Measurements from ENCODE around the gene PPP1R9B. TPM values are rescaled to one million over a fixed set of nuclear protein-coding genes. Genes with fewer than 3 reads are reported as not detected.
A peak's percentile ranks its signal among the peaks of the same experiment; 100 is the strongest.

The PPP1R9B gene
- total RNA-seq, 1 experiment from 2014 or later = 21.7 TPM

GRCh38 chr17:50112694-50113093 is 37.8 kb downstream of the PPP1R9B start (continued):
- TF ChIP-seq NFATC4 (CRISPR knock-in tag; IDR thresholded peaks at IDR 0.05) (no peak), ESRRA (CRISPR knock-in tag; IDR thresholded peaks at IDR 0.05; ENCODE audit: borderline replicate concordance) (no peak), ZNF317 (CRISPR knock-in tag; IDR thresholded peaks at IDR 0.05; ENCODE audit: borderline replicate concordance, low read depth) (no peak), MXD4 (CRISPR knock-in tag; IDR thresholded peaks at IDR 0.05; ENCODE audit: borderline replicate concordance) (no peak)

DNA sequence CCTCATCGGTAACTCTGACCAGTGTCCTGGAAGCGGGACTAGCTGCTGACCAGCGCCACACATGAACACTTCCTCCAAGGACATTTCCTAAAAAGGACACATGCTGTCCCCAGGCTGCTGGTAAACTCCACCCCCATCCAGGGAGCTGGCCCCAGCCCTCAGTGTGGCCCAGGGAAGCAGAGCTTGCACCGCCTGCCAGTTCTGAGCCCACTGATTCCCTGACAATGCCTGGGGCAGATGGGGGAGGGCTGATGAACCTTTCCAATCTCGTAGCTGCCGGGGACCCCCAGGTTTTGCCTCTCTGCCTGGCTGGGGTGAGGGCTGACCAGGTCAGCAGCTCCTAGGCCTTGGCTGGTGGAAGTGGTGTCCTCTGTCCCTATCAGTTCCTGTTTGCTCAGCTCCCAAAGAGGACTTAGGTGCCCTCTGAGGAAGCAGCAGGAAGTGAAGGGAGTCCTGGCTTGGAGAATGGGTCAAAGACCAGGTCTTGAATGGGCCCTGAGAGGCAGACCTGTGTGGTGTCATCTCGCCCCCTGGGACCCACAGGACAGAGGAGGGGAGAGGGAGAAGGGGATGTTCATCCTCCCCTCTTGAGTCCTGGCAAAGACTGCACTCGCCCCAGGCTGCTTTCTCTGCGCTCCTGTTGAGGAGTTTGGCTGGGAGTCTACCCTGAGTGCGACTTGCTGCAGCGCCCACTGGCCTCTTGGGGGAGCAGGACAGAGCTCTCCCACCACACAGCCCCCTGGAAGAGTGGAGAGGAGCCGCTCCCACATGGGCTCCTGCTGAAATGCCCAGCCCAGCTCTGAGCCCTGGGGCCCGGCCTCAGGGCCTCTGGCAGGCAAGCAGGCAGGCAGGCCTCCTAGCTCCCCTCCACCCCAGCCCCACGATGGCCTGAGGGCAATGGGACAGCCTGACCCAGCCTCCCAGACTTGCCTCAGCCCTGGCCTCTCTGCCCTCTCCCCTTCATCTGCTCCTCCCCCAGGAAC is 38.5 kb downstream of the PPP1R9B start:
- ChIA-PET POLR2A (interaction anchor here (0.6 to 1.1 kb wide), 2 partner anchors 18 to 88 kb away, joined by 3 to 5 read pairs; partner anchors contain the start of gene PDK2), CTCF (interaction anchor here (0.6 to 8.4 kb wide), 20 partner anchors 9 to 285 kb away, joined by 3 to 118 read pairs (median 4); partner anchors contain the start of genes LRRC59 and PDK2)
- H3K4me3 Mint-ChIP-seq = no peak overlapping the region
- no peaks in the 10 kb centered on the region for H3K9me3 Mint-ChIP-seq
- H3K27me3 Mint-ChIP-seq (ENCODE audit: low read depth) = peaks cover 16% of the 10 kb centered on the region
- TF ChIP-seq ESRRA (CRISPR knock-in tag; IDR thresholded peaks at IDR 0.05; ENCODE audit: borderline replicate concordance) = no peak
- TF ChIP-seq NFYB (CRISPR knock-in tag; conservative IDR thresholded peaks at IDR 0.05; ENCODE audit: low read depth) = no peak
- TF ChIP-seq ATF1 (CRISPR knock-in tag; IDR thresholded peaks at IDR 0.05) = no peak
- TF ChIP-seq ZNF416 (CRISPR knock-in tag; IDR thresholded peaks at IDR 0.05) = no peak
- no peak for TF ChIP-seq ZNF671 (CRISPR knock-in tag; IDR thresholded peaks at IDR 0.05)
- 0 out of 2 replicates have a peak, but pooled peaks have one; percentile 19 for TF ChIP-seq FOXP1 (CRISPR knock-in tag; IDR thresholded peaks at IDR 0.05; ENCODE audit: borderline replicate concordance)
- no peak for TF ChIP-seq FOXK1 (CRISPR knock-in tag; IDR thresholded peaks at IDR 0.05)
- TF ChIP-seq, protein P1, sequence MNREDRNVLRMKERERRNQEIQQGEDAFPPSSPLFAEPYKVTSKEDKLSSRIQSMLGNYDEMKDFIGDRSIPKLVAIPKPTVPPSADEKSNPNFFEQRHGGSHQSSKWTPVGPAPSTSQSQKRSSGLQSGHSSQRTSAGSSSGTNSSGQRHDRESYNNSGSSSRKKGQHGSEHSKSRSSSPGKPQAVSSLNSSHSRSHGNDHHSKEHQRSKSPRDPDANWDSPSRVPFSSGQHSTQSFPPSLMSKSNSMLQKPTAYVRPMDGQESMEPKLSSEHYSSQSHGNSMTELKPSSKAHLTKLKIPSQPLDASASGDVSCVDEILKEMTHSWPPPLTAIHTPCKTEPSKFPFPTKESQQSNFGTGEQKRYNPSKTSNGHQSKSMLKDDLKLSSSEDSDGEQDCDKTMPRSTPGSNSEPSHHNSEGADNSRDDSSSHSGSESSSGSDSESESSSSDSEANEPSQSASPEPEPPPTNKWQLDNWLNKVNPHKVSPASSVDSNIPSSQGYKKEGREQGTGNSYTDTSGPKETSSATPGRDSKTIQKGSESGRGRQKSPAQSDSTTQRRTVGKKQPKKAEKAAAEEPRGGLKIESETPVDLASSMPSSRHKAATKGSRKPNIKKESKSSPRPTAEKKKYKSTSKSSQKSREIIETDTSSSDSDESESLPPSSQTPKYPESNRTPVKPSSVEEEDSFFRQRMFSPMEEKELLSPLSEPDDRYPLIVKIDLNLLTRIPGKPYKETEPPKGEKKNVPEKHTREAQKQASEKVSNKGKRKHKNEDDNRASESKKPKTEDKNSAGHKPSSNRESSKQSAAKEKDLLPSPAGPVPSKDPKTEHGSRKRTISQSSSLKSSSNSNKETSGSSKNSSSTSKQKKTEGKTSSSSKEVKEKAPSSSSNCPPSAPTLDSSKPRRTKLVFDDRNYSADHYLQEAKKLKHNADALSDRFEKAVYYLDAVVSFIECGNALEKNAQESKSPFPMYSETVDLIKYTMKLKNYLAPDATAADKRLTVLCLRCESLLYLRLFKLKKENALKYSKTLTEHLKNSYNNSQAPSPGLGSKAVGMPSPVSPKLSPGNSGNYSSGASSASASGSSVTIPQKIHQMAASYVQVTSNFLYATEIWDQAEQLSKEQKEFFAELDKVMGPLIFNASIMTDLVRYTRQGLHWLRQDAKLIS (CRISPR knock-in tag; IDR thresholded peaks at IDR 0.05; ENCODE audit: borderline replicate concordance) = no peak
- no peak for TF ChIP-seq ZNF317 (CRISPR knock-in tag; IDR thresholded peaks at IDR 0.05; ENCODE audit: borderline replicate concordance, low read depth)
- TF ChIP-seq ZBTB21 (CRISPR knock-in tag; IDR thresholded peaks at IDR 0.05; ENCODE audit: borderline replicate concordance) = no peak
- TF ChIP-seq CREB1 (CRISPR knock-in tag; IDR thresholded peaks at IDR 0.05) = no peak
- no peak for TF ChIP-seq GRHL2 (CRISPR knock-in tag; IDR thresholded peaks at IDR 0.05; ENCODE audit: insufficient replicate concordance, severe bottlenecking)
- no peak for TF ChIP-seq IRF2 (CRISPR knock-in tag; IDR thresholded peaks at IDR 0.05; ENCODE audit: borderline replicate concordance, low read depth)
- peak; percentile 28; the same call in 1 of the 2 replicates for TF ChIP-seq MYBL2 (CRISPR knock-in tag; IDR thresholded peaks at IDR 0.05)
- TF ChIP-seq HMGA2 (CRISPR knock-in tag; IDR thresholded peaks at IDR 0.05) = no peak
- TF ChIP-seq, protein P2, sequence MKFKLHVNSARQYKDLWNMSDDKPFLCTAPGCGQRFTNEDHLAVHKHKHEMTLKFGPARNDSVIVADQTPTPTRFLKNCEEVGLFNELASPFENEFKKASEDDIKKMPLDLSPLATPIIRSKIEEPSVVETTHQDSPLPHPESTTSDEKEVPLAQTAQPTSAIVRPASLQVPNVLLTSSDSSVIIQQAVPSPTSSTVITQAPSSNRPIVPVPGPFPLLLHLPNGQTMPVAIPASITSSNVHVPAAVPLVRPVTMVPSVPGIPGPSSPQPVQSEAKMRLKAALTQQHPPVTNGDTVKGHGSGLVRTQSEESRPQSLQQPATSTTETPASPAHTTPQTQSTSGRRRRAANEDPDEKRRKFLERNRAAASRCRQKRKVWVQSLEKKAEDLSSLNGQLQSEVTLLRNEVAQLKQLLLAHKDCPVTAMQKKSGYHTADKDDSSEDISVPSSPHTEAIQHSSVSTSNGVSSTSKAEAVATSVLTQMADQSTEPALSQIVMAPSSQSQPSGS (CRISPR knock-in tag; IDR thresholded peaks at IDR 0.05; ENCODE audit: borderline replicate concordance, low read depth) = no peak
- no peak for TF ChIP-seq NR2C2 (CRISPR knock-in tag; IDR thresholded peaks at IDR 0.05)
- TF ChIP-seq GABPB1 (CRISPR knock-in tag; IDR thresholded peaks at IDR 0.05) = peak; percentile 21; the same call in 1 of the 2 replicates
- TF ChIP-seq SMAD3 (CRISPR knock-in tag; IDR thresholded peaks at IDR 0.05; ENCODE audit: borderline replicate concordance) = no peak
- TF ChIP-seq, protein P3, sequence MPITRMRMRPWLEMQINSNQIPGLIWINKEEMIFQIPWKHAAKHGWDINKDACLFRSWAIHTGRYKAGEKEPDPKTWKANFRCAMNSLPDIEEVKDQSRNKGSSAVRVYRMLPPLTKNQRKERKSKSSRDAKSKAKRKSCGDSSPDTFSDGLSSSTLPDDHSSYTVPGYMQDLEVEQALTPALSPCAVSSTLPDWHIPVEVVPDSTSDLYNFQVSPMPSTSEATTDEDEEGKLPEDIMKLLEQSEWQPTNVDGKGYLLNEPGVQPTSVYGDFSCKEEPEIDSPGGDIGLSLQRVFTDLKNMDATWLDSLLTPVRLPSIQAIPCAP (CRISPR knock-in tag; IDR thresholded peaks at IDR 0.05) = no peak
- no peak for TF ChIP-seq ARID4B (CRISPR knock-in tag; IDR thresholded peaks at IDR 0.05; ENCODE audit: borderline replicate concordance)
- H3K36me3 Mint-ChIP-seq = no peaks in the 10 kb centered on the region
- ATAC-seq (peak; percentile 10; the same call in 1 of the 2 replicates), DNase-seq (ENCODE audit: low spot score) (no peak)
- no peak overlapping the region for H3K27ac Mint-ChIP-seq
- peaks cover 19% of the 10 kb centered on the region for H3K4me1 Mint-ChIP-seq

All from WTC11 (cell line).